ENCODE data around the gene RASD1. TPM values are rescaled to one million over a fixed set of nuclear protein-coding genes. Genes with fewer than 3 reads are reported as not detected.
"Not testable (repeated sequence)": the region's sequence is repeated elsewhere in the genome, so short reads cannot be mapped to it uniquely, and the experiment has no call there.

The RASD1 gene
- total RNA-seq, 4 donors from 2014 or later = 23.5 to 83.8 (median 61.3) TPM

GRCh38 chr17:17456251-17456650 lies 39.9 kb downstream of the RASD1 start:
- no peak overlapping the region for H3K4me3 ChIP-seq
- no peaks in the 10 kb centered on the region for H3K36me3 ChIP-seq
- no peak overlapping the region for H3K27ac ChIP-seq
- TF ChIP-seq POLR2A (IDR thresholded peaks at IDR 0.05) (no peak), POLR2AphosphoS5 (IDR thresholded peaks at IDR 0.05) (no peak), EP300 (IDR thresholded peaks at IDR 0.05; ENCODE audit: low read depth) (no peak), CTCF (IDR thresholded peaks at IDR 0.05) (no peak)
- intact Hi-C loops (cut with DNase I; ENCODE audit: low total_unique reads) (no loop called here), in situ Hi-C loops (cut with MboI; ENCODE audit: low pct_ligation_motif_present in 1 of 4, low pct_unique_long_range_greater_than_20kb in 1 of 4, low sequenced_read_pairs in 3 of 4) (no loop called here)
- DNase-seq = no peak
- 80 to 83% methylated on average over 1 to 19 of the region's 19 CpGs for WGBS, 2 donors (ENCODE audit: low coverage in 1 of 2)
- no peaks in the 10 kb centered on the region for H3K27me3 ChIP-seq
- no peaks in the 10 kb centered on the region for H3K9me3 ChIP-seq
- H3K4me1 ChIP-seq = peaks cover 0 to 5% (median 1%) of the 10 kb centered on the region in 4 donors

GRCh38 chr17:17455173-17455572 lies 41.0 kb downstream of the RASD1 start:
- DNase-seq = no peak
- Histone ChIP-seq H3K4me3 (no peak overlapping the region), H3K27me3 (no peaks in the 10 kb centered on the region), H3K4me1 (peaks cover 0 to 5% (median 1%) of the 10 kb centered on the region in 4 donors), H3K36me3 (no peaks in the 10 kb centered on the region), H3K27ac (no peak overlapping the region), H3K9me3 (no peaks in the 10 kb centered on the region)
- TF ChIP-seq POLR2AphosphoS5 (IDR thresholded peaks at IDR 0.05) (no peak), EP300 (IDR thresholded peaks at IDR 0.05; ENCODE audit: low read depth) (no peak), CTCF (IDR thresholded peaks at IDR 0.05) (no peak), POLR2A (IDR thresholded peaks at IDR 0.05) (no peak)
- in situ Hi-C loops (cut with MboI; ENCODE audit: low pct_ligation_motif_present in 1 of 4, low pct_unique_long_range_greater_than_20kb in 1 of 4, low sequenced_read_pairs in 3 of 4) = no loop called here
- 80% methylated on average over 4 of the region's 4 CpGs; no CpG with 5 or more reads in 1 of the 2 donors for WGBS, 2 donors (ENCODE audit: low coverage in 1 of 2)
- intact Hi-C loops (cut with DNase I; ENCODE audit: low total_unique reads) = no loop called here

- in situ Hi-C loops (cut with MboI; ENCODE audit: low pct_ligation_motif_present in 1 of 4, low pct_unique_long_range_greater_than_20kb in 1 of 4, low sequenced_read_pairs in 3 of 4); H3K27me3 ChIP-seq; DNase-seq; H3K36me3 ChIP-seq; H3K4me3 ChIP-seq; intact Hi-C loops (cut with DNase I; ENCODE audit: low total_unique reads); H3K4me1 ChIP-seq; H3K27ac ChIP-seq; H3K9me3 ChIP-seq: not testable (repeated sequence)
- 60% methylated on average over 1 of the region's 1 CpG; no CpG with 5 or more reads in 1 of the 2 donors for WGBS, 2 donors (ENCODE audit: low coverage in 1 of 2)
Measured at GRCh38 chr17:17454700-17455099, 41.5 kb downstream of the RASD1 start.

- Histone ChIP-seq H3K27me3 (no peaks in the 10 kb centered on the region), H3K27ac (no peak overlapping the region), H3K36me3 (no peaks in the 10 kb centered on the region), H3K4me1 (peaks cover 0 to 5% (median 1%) of the 10 kb centered on the region in 4 donors), H3K4me3 (no peak overlapping the region), H3K9me3 (no peaks in the 10 kb centered on the region)
- 67% methylated on average over 1 of the region's 1 CpG; no CpG with 5 or more reads in 1 of the 2 donors for WGBS, 2 donors (ENCODE audit: low coverage in 1 of 2)
- intact Hi-C loops (cut with DNase I; ENCODE audit: low total_unique reads) = no loop called here
- in situ Hi-C loops (cut with MboI; ENCODE audit: low pct_ligation_motif_present in 1 of 4, low pct_unique_long_range_greater_than_20kb in 1 of 4, low sequenced_read_pairs in 3 of 4) = no loop called here
- no peak for TF ChIP-seq POLR2AphosphoS5 (IDR thresholded peaks at IDR 0.05)
- TF ChIP-seq CTCF (IDR thresholded peaks at IDR 0.05) = no peak
- no peak for TF ChIP-seq EP300 (IDR thresholded peaks at IDR 0.05; ENCODE audit: low read depth)
- TF ChIP-seq POLR2A (IDR thresholded peaks at IDR 0.05) = no peak
- DNase-seq = no peak
Measured at GRCh38 chr17:17454276-17454675, 41.9 kb downstream of the RASD1 start.

GRCh38 chr17:17453088-17453487 lies 43.1 kb downstream of the RASD1 start:
- Histone ChIP-seq H3K36me3 (no peaks in the 10 kb centered on the region), H3K9me3 (no peaks in the 10 kb centered on the region), H3K27me3 (no peaks in the 10 kb centered on the region), H3K4me1 (peaks cover 0 to 4% (median 1%) of the 10 kb centered on the region in 4 donors), H3K4me3 (no peak overlapping the region), H3K27ac (no peak overlapping the region)
- DNase-seq = no peak
- in situ Hi-C loops (cut with MboI; ENCODE audit: low pct_ligation_motif_present in 1 of 4, low pct_unique_long_range_greater_than_20kb in 1 of 4, low sequenced_read_pairs in 3 of 4) (no loop called here), intact Hi-C loops (cut with DNase I; ENCODE audit: low total_unique reads) (no loop called here)
- TF ChIP-seq CTCF (IDR thresholded peaks at IDR 0.05) (no peak), POLR2A (IDR thresholded peaks at IDR 0.05) (no peak), POLR2AphosphoS5 (IDR thresholded peaks at IDR 0.05) (no peak), EP300 (IDR thresholded peaks at IDR 0.05; ENCODE audit: low read depth) (no peak)
- 60 to 85% methylated on average over 4 to 9 of the region's 9 CpGs for WGBS, 2 donors (ENCODE audit: low coverage in 1 of 2)

Measured in transverse colon (tissue), 4 donors.